Muscle layer of duodenum (tissue), 2 donors: ENCODE measurements around the gene GAS7.
A peak's percentile ranks its signal among the peaks of the same experiment; 100 is the strongest.

Source experiments
- H3K27ac ChIP-seq: one replicate; pipeline ENCODE4 v1.7.0; 2013; ENCODE audit warnings: mild to moderate bottlenecking, low read length
- H3K27me3 ChIP-seq: one replicate; pipeline ENCODE4 v1.7.0; 2013; ENCODE audit warnings: low read depth, mild to moderate bottlenecking, control low read depth, low read length
- H3K36me3 ChIP-seq, 2 donors: one replicate each; pipeline ENCODE4 v1.7.0; 2013; ENCODE audit warnings: low read length in 2 of 2, control low read depth in 1 of 2, mild to moderate bottlenecking in 1 of 2; ENCODE audit not compliant: insufficient read depth in 2 of 2, control insufficient read depth in 1 of 2
- H3K4me1 ChIP-seq, 2 donors: one replicate each; pipeline ENCODE4 v1.7.0; 2013; ENCODE audit warnings: low read length in 2 of 2, mild to moderate bottlenecking in 2 of 2, control low read depth in 1 of 2, moderate library complexity in 1 of 2; ENCODE audit not compliant: insufficient read depth in 2 of 2, control insufficient read depth in 1 of 2
- H3K4me3 ChIP-seq, 2 donors: one replicate each; pipeline ENCODE4 v1.7.0; 2013; ENCODE audit warnings: low read length in 2 of 2, low read depth in 1 of 2, mild to moderate bottlenecking in 1 of 2
- H3K9me3 ChIP-seq, 2 donors: one replicate each; pipeline ENCODE4 v1.7.0; 2013; ENCODE audit warnings: low read length in 2 of 2, control low read depth in 1 of 2, mild to moderate bottlenecking in 1 of 2; ENCODE audit not compliant: control insufficient read depth in 1 of 2
- donor health status: healthy.

The GAS7 gene

GRCh38 chr17:9959377-9959981, 238.9 kb downstream of the GAS7 start:
- H3K4me3 ChIP-seq = peak overlapping the region in 1 of 2 donors; percentile 26
- no peak overlapping the region for H3K27ac ChIP-seq
- peaks cover 0 to 15% of the 10 kb centered on the region in 2 donors for H3K36me3 ChIP-seq
- no peaks in the 10 kb centered on the region for H3K9me3 ChIP-seq
- H3K27me3 ChIP-seq = no peaks in the 10 kb centered on the region
- peaks cover 0 to 12% of the 10 kb centered on the region in 2 donors for H3K4me1 ChIP-seq

GRCh38 chr17:9958586-9959281, 239.7 kb downstream of the GAS7 start:
- Histone ChIP-seq H3K27me3 (no peaks in the 10 kb centered on the region), H3K27ac (no peak overlapping the region), H3K4me3 (peak overlapping the region in 1 of 2 donors; percentile 26), H3K4me1 (peaks cover 0 to 12% of the 10 kb centered on the region in 2 donors), H3K36me3 (peaks cover 0 to 15% of the 10 kb centered on the region in 2 donors), H3K9me3 (no peaks in the 10 kb centered on the region)

- Histone ChIP-seq H3K27ac (no peak overlapping the region), H3K4me1 (peaks cover 0 to 12% of the 10 kb centered on the region in 2 donors), H3K27me3 (no peaks in the 10 kb centered on the region), H3K9me3 (no peaks in the 10 kb centered on the region), H3K36me3 (peaks cover 0 to 15% of the 10 kb centered on the region in 2 donors), H3K4me3 (no peak overlapping the region)
Observed at GRCh38 chr17:9957244-9957643, 241.2 kb downstream of the GAS7 start.

GRCh38 chr17:9956474-9957131, 241.8 kb downstream of the GAS7 start:
- no peaks in the 10 kb centered on the region for H3K27me3 ChIP-seq
- H3K27ac ChIP-seq = no peak overlapping the region
- no peaks in the 10 kb centered on the region for H3K9me3 ChIP-seq
- H3K4me3 ChIP-seq = no peak overlapping the region
- peaks cover 0 to 12% of the 10 kb centered on the region in 2 donors for H3K4me1 ChIP-seq
- peaks cover 0 to 15% of the 10 kb centered on the region in 2 donors for H3K36me3 ChIP-seq

- H3K9me3 ChIP-seq = no peaks in the 10 kb centered on the region
Observed at GRCh38 chr17:9953492-9953891, 244.9 kb downstream of the GAS7 start.

GRCh38 chr17:9951803-9952202, 246.6 kb downstream of the GAS7 start:
- Histone ChIP-seq H3K9me3 (no peaks in the 10 kb centered on the region), H3K27me3 (no peaks in the 10 kb centered on the region), H3K4me1 (peaks cover 0 to 7% of the 10 kb centered on the region in 2 donors), H3K36me3 (peaks cover 2 to 3% of the 10 kb centered on the region in 2 donors), H3K27ac (no peak overlapping the region), H3K4me3 (no peak overlapping the region)

More at GRCh38 chr17:9953492-9953891, 244.9 kb downstream of the GAS7 start:
- H3K4me1 ChIP-seq = peaks cover 0 to 7% of the 10 kb centered on the region in 2 donors
- no peak overlapping the region for H3K4me3 ChIP-seq
- peaks cover 0 to 15% of the 10 kb centered on the region in 2 donors for H3K36me3 ChIP-seq
- H3K27me3 ChIP-seq = no peaks in the 10 kb centered on the region
- no peak overlapping the region for H3K27ac ChIP-seq

GRCh38 chr17:9948928-9949327, 249.5 kb downstream of the GAS7 start:
- H3K27me3 ChIP-seq = no peaks in the 10 kb centered on the region
- H3K4me1 ChIP-seq = peaks cover 0 to 7% of the 10 kb centered on the region in 2 donors
- H3K27ac ChIP-seq = no peak overlapping the region
- H3K4me3 ChIP-seq = no peak overlapping the region
- H3K9me3 ChIP-seq = no peaks in the 10 kb centered on the region
- peaks cover 9 to 17% of the 10 kb centered on the region in 2 donors for H3K36me3 ChIP-seq

GRCh38 chr17:9944704-9945103, 253.7 kb downstream of the GAS7 start:
- peaks cover 0 to 7% of the 10 kb centered on the region in 2 donors for H3K4me1 ChIP-seq
- H3K4me3 ChIP-seq = no peak overlapping the region
- no peaks in the 10 kb centered on the region for H3K27me3 ChIP-seq
- no peak overlapping the region for H3K27ac ChIP-seq
- H3K9me3 ChIP-seq = no peaks in the 10 kb centered on the region
- peaks cover 9 to 44% of the 10 kb centered on the region in 2 donors for H3K36me3 ChIP-seq

GRCh38 chr17:9943343-9943742, 255.1 kb downstream of the GAS7 start:
- H3K9me3 ChIP-seq = peaks cover 0 to 3% of the 10 kb centered on the region in 2 donors
- no peak overlapping the region for H3K4me3 ChIP-seq
- no peaks in the 10 kb centered on the region for H3K4me1 ChIP-seq
- no peaks in the 10 kb centered on the region for H3K27me3 ChIP-seq
- peaks cover 16 to 54% of the 10 kb centered on the region in 2 donors for H3K36me3 ChIP-seq
- H3K27ac ChIP-seq = no peak overlapping the region

- no peaks in the 10 kb centered on the region for H3K4me1 ChIP-seq
- no peaks in the 10 kb centered on the region for H3K27me3 ChIP-seq
- no peak overlapping the region for H3K4me3 ChIP-seq
- peaks cover 16 to 54% of the 10 kb centered on the region in 2 donors for H3K36me3 ChIP-seq
- H3K27ac ChIP-seq = no peak overlapping the region
- H3K9me3 ChIP-seq = peaks cover 0 to 6% of the 10 kb centered on the region in 2 donors
Observed at GRCh38 chr17:9942885-9943284, 255.5 kb downstream of the GAS7 start.

- Histone ChIP-seq H3K27ac (no peak overlapping the region), H3K36me3 (peaks cover 10 to 47% of the 10 kb centered on the region in 2 donors), H3K4me1 (no peaks in the 10 kb centered on the region), H3K27me3 (no peaks in the 10 kb centered on the region), H3K9me3 (peaks cover 0 to 7% of the 10 kb centered on the region in 2 donors), H3K4me3 (no peak overlapping the region)
Observed at GRCh38 chr17:9941305-9941704, 257.1 kb downstream of the GAS7 start.
